ENCODE results near the gene TCF7L2.

TCF7L2 gene

DNA sequence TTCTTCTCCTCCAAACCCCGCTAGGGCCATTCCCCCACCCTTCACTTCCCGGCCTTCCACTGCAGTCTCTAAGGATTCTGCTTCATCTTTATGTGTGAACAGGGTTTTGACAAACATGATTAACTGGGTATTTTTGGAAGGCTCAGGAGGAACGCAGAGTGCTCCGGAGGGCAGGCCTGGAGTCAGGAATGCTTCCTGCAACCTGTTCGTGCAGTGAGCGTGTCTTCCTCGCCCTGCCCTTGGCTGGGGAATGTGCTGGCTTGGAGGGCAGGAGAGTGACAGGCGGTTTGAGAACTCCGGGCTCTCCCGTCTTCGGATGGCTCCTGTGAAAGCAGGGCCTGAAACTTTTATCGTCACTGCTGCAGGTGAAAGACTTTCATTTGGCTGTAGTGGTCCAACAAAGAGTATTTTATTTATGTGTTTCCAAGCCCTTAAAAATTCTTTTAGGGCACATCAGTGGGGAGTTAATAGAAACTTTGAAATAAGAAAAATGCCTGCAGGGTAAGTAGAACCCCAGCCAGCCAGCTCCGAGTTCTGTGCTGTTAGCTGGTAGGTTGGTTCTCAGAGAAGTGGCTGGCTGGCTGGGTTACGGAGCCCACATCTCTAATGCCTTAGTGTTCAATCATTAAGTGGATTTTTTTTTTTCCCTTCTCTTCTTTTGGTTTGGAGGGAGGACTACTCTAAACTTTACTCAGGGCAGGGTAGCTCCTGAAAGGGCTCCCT, 51.0 kb downstream of the TCF7L2 start:
- no peak for FAIRE-seq

DNA sequence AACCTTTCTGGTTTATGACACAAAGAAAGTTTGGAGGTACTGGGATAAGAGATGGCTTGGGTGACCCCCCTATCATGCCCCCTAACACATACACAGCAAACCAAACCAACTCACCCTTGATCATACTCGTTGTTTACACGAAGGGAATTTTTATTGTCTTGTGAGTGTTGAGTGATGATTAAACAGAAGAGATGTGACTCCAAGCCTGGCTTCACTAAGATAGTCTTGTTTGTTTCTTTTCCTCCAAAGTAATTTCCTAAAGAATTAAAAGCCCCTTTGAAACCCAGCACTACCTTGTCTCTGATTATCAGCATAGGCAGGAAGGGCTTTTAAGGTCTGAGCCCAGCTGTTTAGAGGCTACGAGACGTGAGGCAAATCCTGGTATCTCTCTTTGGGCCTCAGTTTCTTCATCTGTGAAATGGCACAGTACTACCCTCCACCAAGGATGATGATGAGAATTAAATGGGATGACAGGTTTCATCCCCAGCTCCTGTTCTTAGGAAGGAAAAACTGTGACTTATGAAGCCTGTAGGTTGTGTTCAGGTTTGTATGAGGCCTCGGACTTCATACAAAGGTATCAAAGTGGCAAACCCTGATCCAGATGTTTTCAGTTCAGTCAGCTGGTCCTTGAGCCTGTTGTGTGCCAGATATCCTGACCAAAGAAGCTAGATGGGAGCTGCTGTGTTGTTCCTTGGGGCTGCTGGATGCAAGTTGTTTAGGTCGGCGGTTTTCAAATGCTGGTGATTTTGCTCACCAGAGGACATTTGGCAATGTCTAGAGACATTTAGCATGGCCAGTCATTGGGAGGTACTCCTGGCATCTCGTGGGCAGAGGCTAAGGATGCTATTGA, 51.8 kb downstream of the TCF7L2 start:
- no peak for FAIRE-seq

DNA sequence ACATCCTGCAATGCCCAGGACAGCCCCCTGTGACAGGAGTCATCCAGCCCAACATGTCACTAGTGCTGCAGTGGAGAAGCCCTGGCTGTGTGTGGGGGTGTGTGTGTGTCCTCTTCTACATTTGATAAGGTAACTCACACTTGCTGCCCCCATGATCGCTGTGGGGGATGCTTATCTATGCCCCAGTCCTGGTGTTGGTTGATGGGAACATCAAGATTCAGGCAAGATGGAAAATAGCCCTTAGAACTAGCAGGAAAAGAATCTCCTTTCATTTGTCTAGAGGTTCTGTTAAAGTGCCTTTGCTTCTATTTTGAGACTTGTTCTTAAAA, 52.4 kb downstream of the TCF7L2 start:
- FAIRE-seq = no peak

DNA sequence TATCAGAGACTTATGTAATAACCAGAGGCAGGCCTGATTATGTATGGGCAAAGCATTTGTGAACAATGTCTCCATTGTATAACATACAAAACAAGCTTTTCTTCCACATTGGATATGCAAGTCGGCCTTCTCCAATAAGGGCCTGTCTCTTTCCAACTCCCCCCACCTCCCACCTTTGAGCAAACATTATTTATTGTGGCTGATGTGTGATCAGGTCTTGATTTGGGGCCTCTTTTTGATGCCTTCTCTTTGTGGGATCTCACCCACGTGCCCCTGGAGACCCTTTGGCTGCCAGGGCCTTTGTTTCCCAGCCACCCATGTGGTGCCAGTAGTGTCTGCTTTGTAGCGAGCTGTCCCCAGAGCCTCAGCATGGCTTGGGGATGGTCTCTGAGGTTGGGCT, 53.0 kb downstream of the TCF7L2 start:
- FAIRE-seq = no peak

DNA sequence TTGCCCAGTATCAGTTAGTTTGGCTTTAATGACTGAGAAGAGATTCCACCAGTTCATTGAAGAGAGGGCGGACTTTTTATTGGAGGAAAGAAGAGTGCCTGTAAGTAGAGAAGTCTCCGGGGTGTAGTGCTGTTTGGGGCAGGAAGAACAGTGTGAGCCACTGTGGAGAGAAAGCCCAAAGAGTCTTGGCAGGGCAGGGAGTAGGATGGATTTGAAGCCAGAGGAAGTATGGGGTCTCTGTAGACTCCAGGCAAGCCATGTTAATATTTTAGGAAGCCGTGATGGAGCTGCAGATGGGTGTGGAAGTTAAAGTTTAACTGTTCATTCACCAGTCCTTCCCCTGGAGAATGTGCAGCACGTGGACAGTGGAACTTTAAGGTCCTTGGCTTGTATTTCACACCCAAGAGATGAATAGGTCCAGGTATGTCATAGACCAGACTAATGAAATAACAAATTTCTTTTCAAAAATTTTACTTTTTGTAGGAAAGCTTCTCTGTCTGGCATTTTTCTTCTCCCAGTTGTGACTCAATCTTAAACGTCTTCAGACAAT, 54.1 kb downstream of the TCF7L2 start:
- no peak for FAIRE-seq

DNA sequence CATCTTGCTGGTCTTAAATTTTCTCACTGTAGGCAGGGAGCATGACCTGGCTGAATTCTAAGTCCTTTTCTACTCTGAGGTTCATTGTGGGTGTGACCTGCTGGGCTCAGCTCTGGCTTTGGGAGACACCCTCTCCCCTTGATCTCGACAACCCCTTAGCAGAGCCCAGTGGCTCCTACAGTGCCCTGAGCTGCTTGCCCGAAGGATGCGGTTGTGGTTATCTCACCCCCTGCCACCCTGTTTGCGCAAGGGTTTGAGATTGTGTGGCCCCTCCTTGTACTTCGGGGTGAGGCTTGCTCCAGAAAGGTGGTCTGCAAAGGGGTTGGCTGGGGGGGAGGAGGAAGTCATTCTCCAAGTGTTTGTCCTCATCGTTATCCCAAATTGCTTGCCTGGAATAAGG, 55.3 kb downstream of the TCF7L2 start:
- FAIRE-seq = no peak

DNA sequence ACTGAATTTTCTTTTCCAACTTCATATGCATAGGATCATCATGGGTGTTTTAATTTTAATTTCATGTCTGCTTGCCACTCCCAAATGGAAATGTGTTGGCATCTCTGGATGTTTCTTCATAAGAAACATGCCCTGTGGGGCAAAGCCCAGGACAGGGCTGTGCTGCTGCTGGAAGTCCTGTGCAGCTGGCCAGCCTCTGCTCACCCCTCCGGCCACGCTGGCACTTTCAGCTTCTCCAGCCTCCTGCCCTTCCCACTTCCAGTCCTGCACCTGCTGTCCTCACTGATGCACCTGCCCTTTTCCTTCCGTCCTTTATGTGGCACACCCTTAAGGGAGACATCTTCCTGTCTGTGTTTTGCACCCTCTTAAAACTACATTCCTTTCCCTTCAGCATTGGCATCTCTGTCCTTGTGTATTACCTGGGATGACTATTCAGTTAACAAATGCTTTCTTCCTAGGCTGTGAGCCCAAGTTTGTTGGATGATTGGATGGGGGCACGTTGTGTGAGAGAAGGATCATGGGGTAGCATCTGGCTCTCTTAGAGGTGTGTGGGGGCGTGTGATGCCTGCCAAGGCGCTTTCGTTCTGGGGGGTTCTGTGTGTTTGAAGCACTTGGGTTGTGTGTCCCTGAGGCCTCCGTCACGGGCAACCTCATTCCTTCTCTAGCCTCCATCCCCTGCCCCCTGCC, 56.8 kb downstream of the TCF7L2 start:
- no peak for FAIRE-seq

DNA sequence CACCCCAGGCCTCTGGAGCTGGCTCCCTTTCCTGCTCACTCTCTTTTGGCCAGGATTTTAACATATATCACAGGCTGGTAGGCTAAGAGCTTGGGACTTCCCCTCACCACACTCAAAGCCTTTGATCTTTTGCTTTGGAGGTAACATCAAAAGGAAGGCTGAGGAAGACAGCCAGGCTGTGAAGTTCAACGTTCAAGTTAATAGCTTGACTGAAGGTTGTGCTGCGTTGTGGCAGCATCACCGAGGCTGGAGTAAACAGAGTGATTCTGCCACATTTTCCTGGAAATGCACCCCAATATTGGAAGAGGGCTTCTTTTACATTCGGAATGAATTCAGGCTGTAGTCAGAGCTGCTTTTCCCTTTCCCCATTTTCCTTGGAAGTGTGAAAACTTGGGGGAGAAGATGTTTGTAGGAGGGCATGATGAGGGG, 57.3 kb downstream of the TCF7L2 start:
- no peak for FAIRE-seq

DNA sequence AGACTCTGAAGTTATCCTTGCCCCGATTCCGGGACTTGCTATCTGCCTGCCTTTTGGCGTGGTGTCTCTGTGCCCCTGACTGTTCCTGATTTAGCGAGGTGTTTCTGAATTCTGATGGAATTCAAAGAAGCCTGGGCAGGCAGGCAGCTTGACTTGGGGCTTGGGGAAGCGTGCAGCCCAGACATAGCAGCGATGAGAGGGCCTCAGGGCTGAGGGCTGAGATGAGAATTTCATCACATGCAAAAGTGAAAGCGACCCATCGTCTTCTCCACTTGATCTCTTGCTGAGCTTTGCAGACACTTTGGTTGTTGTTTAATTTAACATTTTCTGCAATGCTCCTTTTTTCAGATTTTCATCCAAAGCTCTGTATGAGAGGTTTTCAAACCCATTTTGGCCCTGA, 57.8 kb downstream of the TCF7L2 start:
- no peak for FAIRE-seq

DNA sequence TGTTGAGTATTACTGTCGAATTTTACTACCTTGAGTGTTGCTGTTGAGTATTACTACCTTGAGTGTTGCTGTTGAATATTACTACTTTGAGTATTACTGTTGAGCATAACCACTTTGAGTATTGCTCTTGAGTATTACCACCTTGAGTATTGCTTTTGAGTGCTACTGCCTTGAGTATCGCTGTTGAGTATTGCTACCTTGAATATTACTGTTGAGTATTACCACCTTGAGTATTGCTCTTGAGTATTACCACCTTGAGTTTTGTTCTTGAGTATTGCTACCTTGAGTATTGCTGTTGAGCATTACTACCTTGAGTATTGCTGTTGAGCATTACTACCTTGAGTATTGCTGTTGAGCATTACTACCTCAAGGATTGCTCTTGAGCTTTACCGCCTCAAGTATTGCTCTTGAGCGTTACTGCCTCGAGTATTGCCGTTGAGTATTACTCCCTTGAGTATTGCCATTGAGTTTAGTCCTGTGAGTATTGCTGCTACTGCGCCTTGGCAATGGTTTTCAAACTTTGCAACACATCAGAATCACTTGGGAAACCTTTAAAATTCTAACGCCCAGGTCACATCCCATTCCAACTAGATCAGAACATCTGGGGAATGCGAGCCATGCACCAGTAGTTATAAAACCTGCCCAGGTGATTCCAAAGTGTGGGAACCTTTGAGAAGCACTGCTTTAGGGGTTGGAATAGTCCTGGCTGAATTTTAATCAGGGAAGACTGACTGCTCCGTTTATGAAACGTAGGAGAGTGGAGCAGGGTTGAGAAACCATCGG, 61.7 kb downstream of the TCF7L2 start:
- no peak for FAIRE-seq

DNA sequence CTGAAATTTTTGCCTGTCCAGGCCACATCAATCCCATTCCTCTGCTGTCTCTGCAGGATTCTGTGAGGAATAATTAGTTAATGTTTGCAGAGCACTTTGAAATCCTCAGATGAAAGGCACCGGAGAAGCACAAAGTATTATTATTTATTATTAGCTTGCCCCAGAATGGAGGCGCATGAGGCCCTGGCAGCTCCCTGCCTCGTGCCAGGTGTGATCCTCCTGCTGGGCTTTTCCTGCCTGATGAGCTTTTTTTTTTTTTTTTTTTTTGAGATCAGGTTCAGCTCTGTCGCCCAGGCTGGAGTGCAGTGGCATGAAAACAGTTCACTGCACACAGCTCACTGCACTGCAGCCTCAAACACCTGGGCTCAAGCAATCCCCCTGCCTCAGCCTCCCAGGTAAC, 65.2 kb downstream of the TCF7L2 start:
- FAIRE-seq = no peak

DNA sequence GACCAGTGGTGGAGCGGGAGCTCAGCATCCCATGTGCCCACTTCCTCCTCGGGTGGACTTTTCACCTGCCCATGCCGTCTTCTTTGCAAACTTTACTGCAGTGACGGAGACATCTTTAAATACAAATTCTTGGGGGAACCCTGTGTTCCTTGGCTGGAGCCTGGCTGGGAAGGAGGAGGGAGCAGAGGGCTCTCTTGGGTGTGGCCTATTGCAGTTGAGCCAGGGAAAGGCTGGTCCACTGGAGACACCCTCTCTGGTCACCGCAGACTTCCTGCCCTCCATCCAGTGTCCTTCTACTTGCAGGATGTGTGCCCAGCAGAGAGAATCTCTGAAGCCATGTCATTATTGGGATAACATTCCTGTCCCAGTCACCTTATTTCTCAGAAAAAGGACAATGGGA, 67.3 kb downstream of the TCF7L2 start:
- no peak for FAIRE-seq

DNA sequence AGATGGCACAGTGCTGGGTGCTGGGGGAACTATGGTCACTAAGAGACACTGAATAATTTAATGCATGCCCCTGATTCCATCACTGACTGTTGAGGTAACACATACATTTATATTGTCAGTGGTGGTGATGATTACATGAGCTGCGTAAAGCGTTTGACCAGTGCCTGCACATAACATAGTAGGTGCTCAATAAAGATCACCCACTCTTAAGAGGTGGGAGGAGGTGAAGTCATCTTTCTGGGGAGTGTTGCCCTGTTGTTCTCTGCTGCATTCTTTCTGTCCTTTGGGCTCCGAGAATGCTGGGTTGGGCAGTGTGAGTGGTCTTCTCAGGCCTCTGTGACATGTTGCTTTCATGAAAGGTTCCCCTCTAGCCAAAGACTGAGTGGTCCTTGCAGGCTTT, 68.0 kb downstream of the TCF7L2 start:
- no peak for FAIRE-seq

DNA sequence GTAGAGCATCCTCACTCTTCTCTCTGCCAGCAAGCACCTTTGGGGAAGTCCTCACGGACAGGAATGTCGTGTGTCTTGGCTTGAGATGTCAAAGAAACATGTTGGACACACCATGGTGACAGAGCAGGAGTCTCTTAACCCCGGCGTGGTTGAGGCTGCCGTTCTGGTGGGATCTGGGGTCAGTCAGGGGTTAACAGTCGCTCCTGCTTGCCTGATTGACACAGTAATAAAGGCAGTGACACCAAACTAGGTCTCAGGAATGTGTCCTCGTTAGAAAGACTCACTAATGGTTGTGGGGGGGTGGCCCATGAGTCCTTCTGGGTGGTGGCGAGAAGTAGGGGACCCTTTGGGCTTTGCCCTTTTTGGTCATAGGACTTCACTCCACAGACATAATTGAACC, 69.0 kb downstream of the TCF7L2 start:
- no peak for FAIRE-seq

DNA sequence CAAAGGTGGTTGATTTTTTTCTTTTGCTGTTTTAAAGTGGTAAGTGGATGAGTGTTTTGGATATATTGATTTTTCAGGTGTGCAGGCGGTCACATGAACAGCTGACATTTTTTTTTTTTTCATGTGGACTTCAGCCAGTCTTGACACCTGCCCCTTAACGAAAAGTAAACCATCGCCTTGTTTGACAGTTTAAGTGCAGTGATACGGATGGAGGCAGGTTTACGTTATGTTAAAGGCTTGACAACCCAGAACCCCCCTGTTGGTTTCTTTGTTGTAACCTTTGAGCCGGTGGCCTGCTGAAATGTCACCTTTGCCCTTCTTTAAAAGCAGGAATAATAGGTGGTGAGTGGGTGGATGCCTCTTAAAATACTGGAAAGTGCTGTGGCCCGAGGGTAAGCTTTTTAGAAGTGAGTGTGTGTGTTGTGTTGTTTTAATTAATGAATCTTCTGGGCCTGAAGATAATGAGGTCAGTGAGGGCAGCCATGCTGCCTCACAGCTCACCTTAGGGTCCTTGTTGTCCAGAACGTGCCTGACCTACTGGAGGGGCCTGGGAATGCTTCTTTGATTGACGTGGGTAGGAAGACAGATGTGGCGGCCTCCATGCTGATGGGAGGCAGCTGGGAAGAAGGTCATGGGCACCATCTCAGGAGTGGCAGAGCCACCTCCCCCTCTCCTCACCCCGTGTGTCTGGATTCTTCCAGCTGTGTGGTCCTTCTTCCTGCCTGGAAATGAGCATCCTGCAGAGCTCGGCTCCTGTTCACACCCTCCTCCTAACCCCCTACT, 69.8 kb downstream of the TCF7L2 start:
- peak; percentile 88 for FAIRE-seq

DNA sequence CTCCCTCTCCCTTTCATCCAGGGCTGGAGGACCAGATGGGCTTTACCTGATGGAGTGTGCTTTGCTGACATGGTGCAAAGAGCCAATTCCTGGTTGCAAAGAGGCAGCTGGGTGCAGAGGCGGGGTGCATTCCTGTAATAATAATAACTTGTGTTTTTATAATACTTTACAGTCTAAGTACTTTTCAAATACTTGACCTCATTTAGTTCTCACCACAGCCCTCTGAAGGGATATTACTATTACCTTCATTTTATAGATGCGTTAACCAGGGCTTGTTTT, 70.4 kb downstream of the TCF7L2 start:
- no peak for FAIRE-seq

DNA sequence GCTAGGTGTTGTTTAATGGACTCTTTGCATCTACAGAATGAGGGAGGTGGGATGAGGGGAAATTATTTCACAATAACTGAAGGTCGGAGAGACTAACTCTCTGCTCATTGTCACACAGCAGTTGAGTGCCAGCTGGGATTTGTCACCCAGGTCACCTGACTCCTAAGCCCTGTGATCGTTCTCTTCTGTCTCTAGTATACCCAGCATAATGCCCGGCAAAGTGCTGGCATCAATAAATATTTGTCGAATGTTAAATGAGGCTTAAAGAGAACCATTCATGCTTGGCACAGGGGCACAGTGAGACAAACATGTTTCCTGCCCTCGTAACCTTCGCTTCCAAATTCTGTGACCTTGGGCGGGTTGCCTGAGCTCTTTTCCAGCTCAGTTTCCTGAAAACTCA, 70.8 kb downstream of the TCF7L2 start:
- peak; percentile 99 for FAIRE-seq

DNA sequence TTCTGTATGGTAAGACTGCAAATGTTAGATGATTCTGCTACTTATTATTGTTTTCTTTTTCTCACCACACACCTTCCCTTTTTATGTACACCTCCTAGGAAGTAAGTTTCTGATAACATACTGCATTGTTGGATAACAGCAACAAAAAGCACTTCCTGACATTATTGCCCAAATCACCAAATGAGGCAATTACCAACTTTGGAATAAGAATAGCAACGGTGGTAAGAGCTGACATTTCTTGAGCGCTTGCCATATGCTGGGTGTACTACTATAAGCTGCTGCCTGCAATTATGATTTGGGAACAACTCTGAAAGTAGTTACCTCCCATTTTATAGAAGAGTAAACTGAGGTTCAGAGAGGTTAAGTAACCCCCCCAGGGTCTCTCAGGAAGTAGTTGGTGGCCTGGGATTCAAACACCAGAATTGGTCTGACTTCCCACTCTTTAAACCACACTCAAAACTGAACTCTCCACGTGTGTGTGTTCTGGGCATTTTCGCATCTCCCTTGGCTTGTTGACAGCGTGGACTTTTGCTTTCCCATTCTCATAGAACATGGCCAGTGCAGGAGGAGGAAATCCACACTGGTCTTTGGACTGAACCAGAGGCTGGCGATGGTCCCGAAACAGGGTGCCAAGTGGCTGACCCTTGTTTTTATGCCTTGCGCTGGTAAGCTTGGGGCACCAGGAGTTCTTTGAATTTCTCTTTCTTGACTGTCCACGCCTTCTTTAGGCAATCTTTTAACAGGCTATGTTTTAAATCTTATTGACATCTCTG, 71.4 kb downstream of the TCF7L2 start:
- no peak for FAIRE-seq

DNA sequence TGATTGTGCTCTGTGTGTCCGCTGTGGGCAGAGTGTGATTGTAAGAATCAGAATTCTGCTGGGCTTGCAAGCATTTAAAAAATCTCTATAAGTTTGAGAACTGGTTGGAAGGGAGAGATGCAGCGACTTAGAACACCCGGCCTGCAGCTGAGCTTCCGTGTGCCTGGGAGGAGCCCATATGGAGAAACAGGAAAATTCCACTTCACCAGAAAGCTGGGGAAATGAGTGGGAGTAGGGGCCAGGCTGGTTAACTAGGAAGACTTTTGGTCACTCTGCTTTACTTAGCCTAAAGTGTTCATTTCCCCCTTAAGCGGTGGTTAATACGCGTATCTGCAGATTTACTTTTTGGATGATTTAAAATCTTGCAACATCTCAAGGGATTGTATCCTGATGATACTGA, 72.2 kb downstream of the TCF7L2 start:
- FAIRE-seq = no peak

DNA sequence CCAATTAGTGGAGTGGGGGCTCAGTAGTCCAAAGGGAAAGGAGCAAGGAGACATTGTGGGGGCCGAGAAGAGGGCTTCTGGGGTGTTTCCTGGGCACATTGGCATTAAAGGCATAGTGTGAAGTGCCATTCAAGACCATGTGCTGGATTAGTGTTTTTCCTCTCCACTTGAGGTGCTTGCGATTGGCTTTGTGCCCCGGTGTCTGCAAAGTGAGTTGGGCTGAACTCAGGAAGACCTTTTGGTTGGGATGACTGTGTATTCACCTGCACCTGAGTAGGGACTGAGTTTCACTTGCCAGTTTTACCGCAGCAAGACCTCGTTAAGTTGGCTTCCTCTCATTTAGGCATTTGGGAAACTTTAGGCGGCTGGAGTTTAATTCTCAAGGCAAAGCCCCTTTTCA, 73.0 kb downstream of the TCF7L2 start:
- no peak for FAIRE-seq

DNA sequence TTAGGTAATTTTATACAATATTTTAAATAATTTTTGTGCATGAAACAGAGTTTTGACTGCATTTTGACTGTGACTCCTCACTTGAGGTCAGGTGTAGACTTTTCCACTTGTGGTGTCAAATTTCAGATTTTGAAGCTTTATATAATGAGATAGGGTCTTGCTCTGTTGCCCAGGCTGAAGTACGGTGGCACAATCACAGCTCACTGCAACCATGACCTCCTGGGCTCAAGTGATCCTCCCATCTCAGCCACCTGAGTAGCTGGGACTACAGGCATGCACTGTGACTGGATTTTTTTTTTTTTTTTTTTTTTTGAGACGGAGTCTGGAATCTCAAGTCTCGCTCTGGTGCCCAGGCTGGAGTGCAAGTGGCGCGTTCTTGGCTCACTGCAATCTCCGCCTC, 74.9 kb downstream of the TCF7L2 start:
- no peak for FAIRE-seq

DNA sequence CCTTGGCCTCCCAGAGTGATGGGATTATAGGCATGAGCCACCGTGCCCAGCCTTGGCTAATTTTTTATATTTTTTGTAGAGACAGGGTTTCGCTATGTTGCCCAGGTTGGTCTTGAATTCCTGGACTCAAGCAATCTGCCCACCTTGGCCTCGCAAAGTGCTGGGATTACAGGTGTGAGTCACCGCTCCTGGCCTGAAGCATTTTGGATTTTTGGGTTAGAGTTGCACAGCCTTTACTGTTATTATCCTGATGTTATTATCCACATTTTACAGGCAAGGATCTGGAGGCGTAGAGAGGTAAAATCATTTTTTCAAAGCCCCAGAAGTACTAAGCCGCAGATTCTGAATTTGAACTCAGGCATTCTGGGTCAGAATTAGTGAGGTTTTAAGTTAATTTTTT, 75.4 kb downstream of the TCF7L2 start:
- no peak for FAIRE-seq

Measured in islet of Langerhans (tissue), 1 donor.